ENCODE measurements around the gene REC114.

- TF ChIP-seq CTCF (IDR thresholded peaks at IDR 0.05), result no peak
- no peak for TF ChIP-seq ZFX (IDR thresholded peaks at IDR 0.05; ENCODE audit: borderline replicate concordance)
Observed at GRCh38 chr15:73584699-73585420, 141.9 kb downstream of the REC114 start.
